MM.1S (cell line): Measurements from ENCODE around the gene LAMC1.

ENCODE experiments used
- EZH2 ChIP-seq: fragments of 300-600 bp; sonication (generic); optimal IDR thresholded peaks from 2 replicates; pipeline ENCODE3; 2017; ENCODE audit warnings: low read depth, mild to moderate bottlenecking, antibody characterized with exemption, low read length, mixed read lengths
- EZH2phosphoT487 ChIP-seq: fragments of 300-600 bp; sonication (generic); IDR thresholded peaks from 2 replicates; pipeline ENCODE4 v1.6.1; 2018; ENCODE audit warnings: antibody characterized with exemption, low read length
- TF ChIP-seq, protein P1 (sequence below): fragments of 300-600 bp; sonication (generic); IDR thresholded peaks from 2 replicates; pipeline ENCODE4 v1.5.1; 2016; ENCODE audit warnings: antibody characterized with exemption, low read length, mixed read lengths

GRCh38 chr1:183029591-183030000 is 6.4 kb downstream of the LAMC1 start:
- TF ChIP-seq, protein P1, sequence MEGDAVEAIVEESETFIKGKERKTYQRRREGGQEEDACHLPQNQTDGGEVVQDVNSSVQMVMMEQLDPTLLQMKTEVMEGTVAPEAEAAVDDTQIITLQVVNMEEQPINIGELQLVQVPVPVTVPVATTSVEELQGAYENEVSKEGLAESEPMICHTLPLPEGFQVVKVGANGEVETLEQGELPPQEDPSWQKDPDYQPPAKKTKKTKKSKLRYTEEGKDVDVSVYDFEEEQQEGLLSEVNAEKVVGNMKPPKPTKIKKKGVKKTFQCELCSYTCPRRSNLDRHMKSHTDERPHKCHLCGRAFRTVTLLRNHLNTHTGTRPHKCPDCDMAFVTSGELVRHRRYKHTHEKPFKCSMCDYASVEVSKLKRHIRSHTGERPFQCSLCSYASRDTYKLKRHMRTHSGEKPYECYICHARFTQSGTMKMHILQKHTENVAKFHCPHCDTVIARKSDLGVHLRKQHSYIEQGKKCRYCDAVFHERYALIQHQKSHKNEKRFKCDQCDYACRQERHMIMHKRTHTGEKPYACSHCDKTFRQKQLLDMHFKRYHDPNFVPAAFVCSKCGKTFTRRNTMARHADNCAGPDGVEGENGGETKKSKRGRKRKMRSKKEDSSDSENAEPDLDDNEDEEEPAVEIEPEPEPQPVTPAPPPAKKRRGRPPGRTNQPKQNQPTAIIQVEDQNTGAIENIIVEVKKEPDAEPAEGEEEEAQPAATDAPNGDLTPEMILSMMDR, result no peak
- TF ChIP-seq EZH2 (no peak), EZH2phosphoT487 (no peak)
